AG10803 (cell line): ENCODE data around the gene FGR.
A peak's percentile ranks its signal among the peaks of the same experiment; 100 is the strongest.

Experiments used
- DNase-seq: peaks from one replicate; pipeline ENCODE4 v3.0.0; 2010; ENCODE audit warnings: low read depth
- H3K4me3 ChIP-seq: 2 replicates; pipeline ENCODE4 v1.5.1; 2011; ENCODE audit warnings: mild to moderate bottlenecking, low read length, control low read depth
- TF ChIP-seq, protein P1 (sequence below): conservative IDR thresholded peaks from 2 replicates; pipeline ENCODE4 v1.5.1; 2011; ENCODE audit warnings: mild to moderate bottlenecking, low read length, control low read depth, inconsistent platforms

FGR gene

DNA sequence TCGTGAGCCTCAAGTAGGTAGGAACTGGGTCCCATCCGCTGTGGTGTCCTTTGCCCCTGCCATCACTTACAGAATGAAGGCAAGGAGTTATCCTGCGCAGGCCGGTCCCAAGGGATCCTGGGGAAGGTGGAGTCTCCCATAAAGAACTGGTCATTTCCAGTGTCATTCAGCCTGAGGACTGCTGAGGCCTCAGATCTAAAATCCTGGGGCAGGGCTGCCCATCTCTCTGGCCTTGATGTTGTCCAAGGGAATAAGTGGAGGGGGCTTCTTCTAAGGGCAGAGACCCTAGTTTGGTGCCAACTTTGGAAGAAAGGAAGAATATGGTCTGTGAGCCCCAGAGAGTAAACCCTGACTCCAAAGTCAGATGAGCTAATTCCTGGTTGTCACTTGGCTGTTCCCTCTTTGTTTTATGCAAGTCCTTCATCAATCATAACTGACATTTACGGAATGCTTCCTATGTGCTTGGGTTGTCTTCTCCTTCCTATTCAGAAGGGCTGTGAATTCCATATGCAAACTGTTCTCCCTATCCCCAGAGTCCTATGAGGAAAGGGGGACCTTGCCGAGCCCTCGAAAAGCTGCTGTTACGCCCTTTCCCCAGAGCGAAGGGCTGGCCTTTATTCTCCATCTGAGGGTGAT lies 30.1 kb upstream of the FGR start:
- DNase-seq: no peak
- no peak overlapping the region for H3K4me3 ChIP-seq
- TF ChIP-seq, protein P1, sequence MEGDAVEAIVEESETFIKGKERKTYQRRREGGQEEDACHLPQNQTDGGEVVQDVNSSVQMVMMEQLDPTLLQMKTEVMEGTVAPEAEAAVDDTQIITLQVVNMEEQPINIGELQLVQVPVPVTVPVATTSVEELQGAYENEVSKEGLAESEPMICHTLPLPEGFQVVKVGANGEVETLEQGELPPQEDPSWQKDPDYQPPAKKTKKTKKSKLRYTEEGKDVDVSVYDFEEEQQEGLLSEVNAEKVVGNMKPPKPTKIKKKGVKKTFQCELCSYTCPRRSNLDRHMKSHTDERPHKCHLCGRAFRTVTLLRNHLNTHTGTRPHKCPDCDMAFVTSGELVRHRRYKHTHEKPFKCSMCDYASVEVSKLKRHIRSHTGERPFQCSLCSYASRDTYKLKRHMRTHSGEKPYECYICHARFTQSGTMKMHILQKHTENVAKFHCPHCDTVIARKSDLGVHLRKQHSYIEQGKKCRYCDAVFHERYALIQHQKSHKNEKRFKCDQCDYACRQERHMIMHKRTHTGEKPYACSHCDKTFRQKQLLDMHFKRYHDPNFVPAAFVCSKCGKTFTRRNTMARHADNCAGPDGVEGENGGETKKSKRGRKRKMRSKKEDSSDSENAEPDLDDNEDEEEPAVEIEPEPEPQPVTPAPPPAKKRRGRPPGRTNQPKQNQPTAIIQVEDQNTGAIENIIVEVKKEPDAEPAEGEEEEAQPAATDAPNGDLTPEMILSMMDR: no peak

DNA sequence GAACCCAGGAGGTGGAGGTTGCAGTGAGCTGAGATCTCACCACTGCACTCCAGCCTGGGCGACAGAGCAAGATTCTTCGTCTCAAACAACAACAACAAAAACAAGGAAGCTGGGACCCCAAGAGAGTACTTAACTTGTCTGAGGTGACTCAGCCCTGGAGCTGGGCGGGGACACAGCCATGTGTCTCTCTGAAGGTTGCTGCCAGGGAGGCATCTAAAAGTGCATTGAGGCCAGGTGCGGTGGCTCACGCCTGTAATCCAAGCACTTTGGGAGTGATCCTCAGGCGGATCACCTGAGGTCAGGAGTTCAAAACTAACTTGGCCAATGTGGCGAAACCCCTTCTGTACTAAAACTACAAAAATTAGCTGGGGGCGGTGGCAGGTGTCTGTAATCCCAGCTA lies 29.3 kb upstream of the FGR start:
- H3K4me3 ChIP-seq: no peak overlapping the region
- TF ChIP-seq, protein P1: no peak
- DNase-seq: no peak

DNA sequence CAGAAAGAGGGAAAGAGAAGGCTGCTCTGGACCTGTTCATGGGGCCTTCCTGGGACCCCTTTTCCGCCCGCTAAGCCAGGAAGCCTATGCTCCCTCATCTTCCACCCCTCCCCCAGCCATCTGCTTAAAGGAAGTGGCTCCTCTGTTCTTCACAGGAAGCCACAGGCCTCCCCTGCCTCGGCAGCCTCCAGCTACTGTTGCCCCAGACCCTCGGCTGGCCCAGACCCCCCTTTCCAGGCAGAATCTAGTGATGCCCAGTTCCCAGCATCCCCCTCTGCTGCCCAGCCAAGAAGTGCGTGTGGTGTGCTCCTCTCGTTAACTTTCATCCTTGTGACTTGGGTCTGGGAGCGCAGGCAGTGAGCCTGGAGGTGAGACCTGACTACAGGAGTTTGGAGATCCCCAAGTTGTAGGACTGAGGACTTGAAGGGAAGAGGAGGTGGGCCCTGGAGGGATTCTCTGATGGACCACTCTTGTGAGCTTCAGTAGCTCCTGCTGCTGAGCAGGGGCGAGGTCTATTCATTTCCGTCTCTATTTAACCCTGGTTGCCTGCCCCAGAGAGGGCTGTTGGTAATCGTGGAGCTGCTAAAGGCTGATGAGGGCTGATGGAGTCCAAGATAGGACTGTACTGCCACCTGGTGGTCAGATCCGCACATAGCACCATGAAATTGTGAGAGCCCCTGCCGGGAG lies 27.9 kb upstream of the FGR start:
- no peak overlapping the region for H3K4me3 ChIP-seq
- DNase-seq: peak; percentile 70
- TF ChIP-seq, protein P1: peak; percentile 88

DNA sequence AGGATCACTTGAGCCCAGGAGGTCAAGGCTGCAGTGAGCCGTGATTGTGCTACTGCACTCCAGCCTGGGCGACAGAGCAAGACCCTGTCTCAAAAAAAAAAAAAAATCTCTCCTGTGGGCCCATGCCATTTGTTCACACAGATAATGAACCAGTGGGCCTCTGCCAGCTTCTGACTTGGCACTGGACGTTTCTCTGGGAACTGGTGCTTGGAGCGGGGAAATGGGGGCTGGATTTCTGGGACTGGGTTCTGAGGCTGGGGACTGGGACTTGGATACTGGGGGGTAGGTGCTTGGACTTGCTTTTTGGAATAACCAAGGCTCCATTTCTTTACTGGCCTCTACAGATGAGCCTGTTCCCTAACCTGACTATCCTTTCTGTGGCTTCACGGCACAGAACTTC lies 27.3 kb upstream of the FGR start:
- no peak overlapping the region for H3K4me3 ChIP-seq
- no peak for DNase-seq
- TF ChIP-seq, protein P1: no peak

DNA sequence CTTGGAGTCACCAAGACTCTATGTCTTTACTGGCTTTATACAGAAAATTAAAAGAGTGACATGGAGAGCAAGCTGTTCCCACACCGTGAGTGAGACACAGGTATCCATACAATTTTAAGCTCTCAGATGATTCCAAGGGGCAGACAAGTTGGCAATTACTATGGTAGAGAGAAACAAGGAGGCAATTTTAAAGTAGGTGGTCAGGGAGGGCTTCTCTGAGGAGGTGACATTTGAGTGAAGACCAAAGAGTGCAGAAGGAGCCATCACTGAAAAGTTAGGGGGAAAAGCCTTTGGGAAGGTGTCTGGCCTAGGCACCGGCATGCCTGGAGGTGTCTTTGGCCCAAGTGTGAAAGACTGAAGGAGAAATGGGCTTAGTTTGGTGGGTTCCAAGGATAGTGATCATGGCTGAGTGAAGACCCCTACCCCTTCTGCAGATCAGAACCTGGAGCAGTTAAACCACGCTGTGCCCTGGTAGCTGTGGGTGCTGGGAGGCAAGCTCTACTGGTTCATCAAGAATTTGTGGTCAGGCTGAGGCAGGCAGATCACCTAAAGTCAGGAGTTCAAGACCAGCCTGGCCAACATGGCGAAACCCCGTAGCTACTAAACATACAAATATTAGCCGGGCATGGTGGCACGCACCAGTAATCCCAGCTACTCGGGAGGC lies 26.6 kb upstream of the FGR start:
- no peak overlapping the region for H3K4me3 ChIP-seq
- no peak for DNase-seq
- TF ChIP-seq, protein P1: no peak

DNA sequence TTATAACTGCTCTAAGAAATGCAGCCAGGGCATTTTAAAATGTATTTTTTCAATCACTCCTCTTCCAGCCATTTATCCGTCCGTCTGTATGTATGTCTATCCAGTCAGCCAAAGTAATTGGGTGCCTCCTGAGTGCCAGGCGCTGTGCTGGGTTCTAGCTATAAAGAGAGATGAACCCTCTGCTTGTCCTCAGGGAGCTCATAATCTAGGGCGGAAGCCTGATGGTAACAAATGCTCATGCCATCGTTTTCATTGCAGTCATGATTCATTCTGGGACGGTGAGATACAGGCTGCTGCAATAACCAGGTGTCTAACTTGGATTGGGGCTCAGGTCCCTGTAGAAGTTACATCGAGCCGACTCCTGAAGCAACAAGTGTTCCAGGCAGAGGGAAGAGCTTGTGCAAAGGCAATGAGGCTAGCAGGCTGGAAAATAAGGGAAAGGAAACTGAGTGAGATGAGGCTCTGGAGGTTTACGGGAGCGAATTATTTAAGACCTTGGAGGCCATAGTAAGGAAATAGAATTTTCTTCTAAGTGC lies 25.4 kb upstream of the FGR start:
- no peak for DNase-seq
- peak overlapping the region; percentile 51 for H3K4me3 ChIP-seq
- TF ChIP-seq, protein P1: no peak
